Thymus (tissue), 11 donors: Measurements from ENCODE around the gene PIP4K2B. TPM values are rescaled to one million over a fixed set of nuclear protein-coding genes. Genes with fewer than 3 reads are reported as not detected.
A peak's percentile ranks its signal among the peaks of the same experiment; 100 is the strongest.

Experiments
- DNase-seq, 9 donors: peaks; one replicate each; pipeline ENCODE4 v3.0.0-alpha.2; 2013; ENCODE audit warnings: low spot score in 9 of 9, low read depth in 6 of 9, missing footprints in 1 of 9
- H3K27ac ChIP-seq, 2 donors: one replicate each; pipeline ENCODE4 v1.5.1; 2013; ENCODE audit warnings: control low read depth in 1 of 2, low read depth in 1 of 2, low read length in 1 of 2, mild to moderate bottlenecking in 1 of 2, moderate library complexity in 1 of 2
- H3K27me3 ChIP-seq, 2 donors: one replicate each; pipeline ENCODE4 v1.5.1; 2013; ENCODE audit warnings: low read length in 1 of 2; ENCODE audit not compliant: control insufficient read depth in 2 of 2, insufficient read depth in 1 of 2
- H3K36me3 ChIP-seq, 2 donors: one replicate each; pipeline ENCODE4 v1.5.1; 2013; ENCODE audit warnings: low read length in 1 of 2, mild to moderate bottlenecking in 1 of 2, moderate library complexity in 1 of 2; ENCODE audit not compliant: control insufficient read depth in 2 of 2, insufficient read depth in 2 of 2
- H3K4me1 ChIP-seq, 2 donors: one replicate each; pipeline ENCODE4 v1.5.1; 2013; ENCODE audit warnings: low read length in 2 of 2; ENCODE audit not compliant: control insufficient read depth in 2 of 2, insufficient read depth in 2 of 2
- H3K4me3 ChIP-seq, 2 donors: one replicate each; pipeline ENCODE4 v1.5.1; 2013; ENCODE audit warnings: low read length in 2 of 2, control low read depth in 1 of 2, mild to moderate bottlenecking in 1 of 2
- H3K9me3 ChIP-seq, 2 donors: one replicate each; pipeline ENCODE4 v1.5.1; 2013; ENCODE audit warnings: low read length in 1 of 2, mild to moderate bottlenecking in 1 of 2; ENCODE audit not compliant: control insufficient read depth in 2 of 2, insufficient read depth in 1 of 2
- WGBS: extraction: QIAGEN DNeasy Blood & Tissue Kit; methylation state at CpG from one replicate; pipeline ENCODE4 v1.1.7; 2013; 5-methylcytosine and 5-hydroxymethylcytosine counted together
- polyA plus RNA-seq: library from polyadenylated mRNA; stranded (reverse); fragments of 200-250 nt; gene quantifications from one replicate; pipeline ENCODE4 v1.2.3, GENCODE V29; 2013
- total RNA-seq: library from RNA; stranded (reverse); fragments of 120-200 nt; gene quantifications from one replicate; pipeline ENCODE4 v1.2.4, GENCODE V29; 2013
- donor health status: healthy.

The PIP4K2B gene
- total and polyA plus RNA-seq, 2 donors, result 15.9 to 17.8 TPM

- peaks cover 0 to 13% of the 10 kb centered on the region in 2 donors for H3K9me3 ChIP-seq
- peak overlapping the region; percentile 18 to 28 for H3K4me3 ChIP-seq
- WGBS, result 2% methylated on average over 79 of the region's 79 CpGs
- H3K27ac ChIP-seq, result peak overlapping the region; percentile 11 to 47
- peaks cover 46 to 67% of the 10 kb centered on the region in 2 donors for H3K27me3 ChIP-seq
- H3K36me3 ChIP-seq, result peaks cover 0 to 5% of the 10 kb centered on the region in 2 donors
- DNase-seq, result peak in 1 of 9 donors; percentile 20
- peaks cover 30 to 83% of the 10 kb centered on the region in 2 donors for H3K4me1 ChIP-seq
These were observed 49.9 kb downstream of the PIP4K2B start for GRCh38 chr17:38749223-38750043.

GRCh38 chr17:38748892-38749222 lies 50.5 kb downstream of the PIP4K2B start:
- Histone ChIP-seq H3K27me3 (peaks cover 46 to 67% of the 10 kb centered on the region in 2 donors), H3K9me3 (peaks cover 0 to 13% of the 10 kb centered on the region in 2 donors), H3K36me3 (peaks cover 0 to 3% of the 10 kb centered on the region in 2 donors), H3K4me1 (peaks cover 30 to 82% of the 10 kb centered on the region in 2 donors), H3K4me3 (peak overlapping the region; percentile 18 to 28), H3K27ac (peak overlapping the region in 1 of 2 donors; percentile 8)
- WGBS, result 1% methylated on average over 32 of the region's 32 CpGs
- no peak for DNase-seq

- H3K4me3 ChIP-seq, result peak within 1 kb of the TSS; percentile 38 to 50
- 2% methylated on average over 47 of the region's 47 CpGs for WGBS
- H3K27ac ChIP-seq, result peak within 1 kb of the TSS in 1 of 2 donors; percentile 47
- H3K36me3 ChIP-seq, result no peaks in the 10 kb centered on the region
- peak in 1 of 9 donors; percentile 28 for DNase-seq
- peaks cover 30 to 82% of the 10 kb centered on the region in 2 donors for H3K4me1 ChIP-seq
- peaks cover 46 to 67% of the 10 kb centered on the region in 2 donors for H3K27me3 ChIP-seq
- peaks cover 0 to 13% of the 10 kb centered on the region in 2 donors for H3K9me3 ChIP-seq
These were observed 51.0 kb downstream of the PIP4K2B start, which contains the start of gene PCGF2 for GRCh38 chr17:38748149-38748891. TSS of gene PCGF2 (minus strand) at chr17:38748336. CDS start at chr17:38740402, 7,934 bp downstream.

GRCh38 chr17:38747463-38748148 lies 51.8 kb downstream of the PIP4K2B start:
- WGBS, result 1% methylated on average over 64 of the region's 64 CpGs
- peak in 1 of 9 donors; percentile 21 for DNase-seq
- Histone ChIP-seq H3K36me3 (no peaks in the 10 kb centered on the region), H3K4me3 (peak overlapping the region; percentile 38 to 50), H3K27me3 (peaks cover 46 to 67% of the 10 kb centered on the region in 2 donors), H3K9me3 (peaks cover 0 to 13% of the 10 kb centered on the region in 2 donors), H3K4me1 (peaks cover 28 to 85% of the 10 kb centered on the region in 2 donors), H3K27ac (no peak overlapping the region)

GRCh38 chr17:38746849-38747462 lies 52.4 kb downstream of the PIP4K2B start:
- peaks cover 0 to 13% of the 10 kb centered on the region in 2 donors for H3K9me3 ChIP-seq
- H3K27me3 ChIP-seq, result peaks cover 46 to 64% of the 10 kb centered on the region in 2 donors
- peak overlapping the region; percentile 38 to 50 for H3K4me3 ChIP-seq
- 22% methylated on average over 21 of the region's 21 CpGs for WGBS
- H3K4me1 ChIP-seq, result peaks cover 28 to 88% of the 10 kb centered on the region in 2 donors
- H3K27ac ChIP-seq, result no peak overlapping the region
- no peak for DNase-seq
- H3K36me3 ChIP-seq, result no peaks in the 10 kb centered on the region

- DNase-seq, result peak in 1 of 9 donors; percentile 33
- Histone ChIP-seq H3K36me3 (no peaks in the 10 kb centered on the region), H3K4me3 (no peak overlapping the region), H3K9me3 (peaks cover 0 to 13% of the 10 kb centered on the region in 2 donors), H3K27ac (no peak overlapping the region), H3K4me1 (peaks cover 21 to 87% of the 10 kb centered on the region in 2 donors), H3K27me3 (peaks cover 43 to 57% of the 10 kb centered on the region in 2 donors)
- WGBS, result 78% methylated on average over 8 of the region's 8 CpGs
These were observed 53.1 kb downstream of the PIP4K2B start for GRCh38 chr17:38746004-38746848.

GRCh38 chr17:38745545-38745944 lies 53.8 kb downstream of the PIP4K2B start:
- Histone ChIP-seq H3K4me3 (no peak overlapping the region), H3K27me3 (peaks cover 37 to 50% of the 10 kb centered on the region in 2 donors), H3K36me3 (no peaks in the 10 kb centered on the region), H3K27ac (no peak overlapping the region), H3K4me1 (peaks cover 20 to 80% of the 10 kb centered on the region in 2 donors), H3K9me3 (peaks cover 0 to 13% of the 10 kb centered on the region in 2 donors)
- peak in 1 of 9 donors; percentile 46 for DNase-seq
- WGBS, result 75% methylated on average over 4 of the region's 4 CpGs
